Transverse colon (tissue), 3 donors: Measurements from ENCODE around the gene RAP1GDS1.

ENCODE experiments used
- POLR2A ChIP-seq: fragments of 450-650 bp; IDR thresholded peaks from one replicate; pipeline ENCODE4 v1.6.1; 2016; ENCODE audit warnings: antibody characterized with exemption, mild to moderate bottlenecking, moderate library complexity
- POLR2AphosphoS5 ChIP-seq, 3 donors: sonication (generic); formaldehyde crosslinking; IDR thresholded peaks; one replicate each; pipeline ENCODE4 v1.6.1; 2016; ENCODE audit warnings: antibody characterized with exemption in 3 of 3

- TF ChIP-seq POLR2AphosphoS5 (IDR thresholded peaks at IDR 0.05) = peak; percentile 94 to 98 (median 97)
- TF ChIP-seq POLR2A = peak; percentile 96
Measured at GRCh38 chr4:98260579-98261404, at the start of gene RAP1GDS1.
